WI38 (cell line): ENCODE data around the gene UQCC2.

ENCODE experiments used
- H3K4me3 ChIP-seq: 2 replicates; pipeline ENCODE4 v1.5.1; 2011; ENCODE audit warnings: low read depth, mild to moderate bottlenecking, control low read depth, low read length
- CTCF ChIP-seq: IDR thresholded peaks from 2 replicates; pipeline ENCODE4 v1.5.1; 2012; ENCODE audit warnings: low read depth, mild to moderate bottlenecking, control low read depth, low read length

UQCC2 gene

GRCh38 chr6:33694401-33694931 lies 17.0 kb downstream of the UQCC2 start:
- TF ChIP-seq CTCF = no peak
- H3K4me3 ChIP-seq = no peak overlapping the region

GRCh38 chr6:33693186-33694105 lies 18.1 kb downstream of the UQCC2 start:
- no peak overlapping the region for H3K4me3 ChIP-seq
- no peak for TF ChIP-seq CTCF

GRCh38 chr6:33692760-33693158 lies 18.7 kb downstream of the UQCC2 start:
- no peak overlapping the region for H3K4me3 ChIP-seq
- no peak for TF ChIP-seq CTCF

GRCh38 chr6:33692078-33692759 lies 19.3 kb downstream of the UQCC2 start:
- H3K4me3 ChIP-seq = no peak overlapping the region
- no peak for TF ChIP-seq CTCF

- TF ChIP-seq CTCF = no peak
- H3K4me3 ChIP-seq = no peak overlapping the region
These were observed 19.9 kb downstream of the UQCC2 start for GRCh38 chr6:33691456-33692077.

- H3K4me3 ChIP-seq = no peak overlapping the region
- no peak for TF ChIP-seq CTCF
These were observed 20.7 kb downstream of the UQCC2 start for GRCh38 chr6:33690766-33691165.
